ENCODE measurements around the gene OR3A3. TPM values are rescaled to one million over a fixed set of nuclear protein-coding genes. Genes with fewer than 3 reads are reported as not detected.
A peak's percentile ranks its signal among the peaks of the same experiment; 100 is the strongest.
"Not testable (repeated sequence)": the region's sequence is repeated elsewhere in the genome, so short reads cannot be mapped to it uniquely, and the experiment has no call there.

The OR3A3 gene
- total and polyA plus RNA-seq, 8 donors: not detected

- no peaks in the 10 kb centered on the region for H3K4me1 ChIP-seq
- intact Hi-C loops (cut with DNase I; ENCODE audit: low total_unique reads): no loop called here
- no peak overlapping the region for H3K4me3 ChIP-seq
- H3K27ac ChIP-seq: no peak overlapping the region
- DNase-seq: no peak
- peaks cover 0 to 39% (median 21%) of the 10 kb centered on the region in 3 donors for H3K27me3 ChIP-seq
- no peaks in the 10 kb centered on the region for H3K36me3 ChIP-seq
- TF ChIP-seq POLR2A (IDR thresholded peaks at IDR 0.05): no peak
- no peak for TF ChIP-seq EP300 (IDR thresholded peaks at IDR 0.05)
- TF ChIP-seq, protein P1, sequence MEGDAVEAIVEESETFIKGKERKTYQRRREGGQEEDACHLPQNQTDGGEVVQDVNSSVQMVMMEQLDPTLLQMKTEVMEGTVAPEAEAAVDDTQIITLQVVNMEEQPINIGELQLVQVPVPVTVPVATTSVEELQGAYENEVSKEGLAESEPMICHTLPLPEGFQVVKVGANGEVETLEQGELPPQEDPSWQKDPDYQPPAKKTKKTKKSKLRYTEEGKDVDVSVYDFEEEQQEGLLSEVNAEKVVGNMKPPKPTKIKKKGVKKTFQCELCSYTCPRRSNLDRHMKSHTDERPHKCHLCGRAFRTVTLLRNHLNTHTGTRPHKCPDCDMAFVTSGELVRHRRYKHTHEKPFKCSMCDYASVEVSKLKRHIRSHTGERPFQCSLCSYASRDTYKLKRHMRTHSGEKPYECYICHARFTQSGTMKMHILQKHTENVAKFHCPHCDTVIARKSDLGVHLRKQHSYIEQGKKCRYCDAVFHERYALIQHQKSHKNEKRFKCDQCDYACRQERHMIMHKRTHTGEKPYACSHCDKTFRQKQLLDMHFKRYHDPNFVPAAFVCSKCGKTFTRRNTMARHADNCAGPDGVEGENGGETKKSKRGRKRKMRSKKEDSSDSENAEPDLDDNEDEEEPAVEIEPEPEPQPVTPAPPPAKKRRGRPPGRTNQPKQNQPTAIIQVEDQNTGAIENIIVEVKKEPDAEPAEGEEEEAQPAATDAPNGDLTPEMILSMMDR (IDR thresholded peaks at IDR 0.05): no peak
- TF ChIP-seq POLR2AphosphoS5 (IDR thresholded peaks at IDR 0.05): no peak
- 68 to 72% (median 71%) methylated on average over 4 of the region's 4 CpGs for WGBS, 5 donors
- peaks cover 0 to 9% (median 4%) of the 10 kb centered on the region in 4 donors for H3K9me3 ChIP-seq
Observed at GRCh38 chr17:3389791-3390190, 21.4 kb upstream of the OR3A3 start.

DNA sequence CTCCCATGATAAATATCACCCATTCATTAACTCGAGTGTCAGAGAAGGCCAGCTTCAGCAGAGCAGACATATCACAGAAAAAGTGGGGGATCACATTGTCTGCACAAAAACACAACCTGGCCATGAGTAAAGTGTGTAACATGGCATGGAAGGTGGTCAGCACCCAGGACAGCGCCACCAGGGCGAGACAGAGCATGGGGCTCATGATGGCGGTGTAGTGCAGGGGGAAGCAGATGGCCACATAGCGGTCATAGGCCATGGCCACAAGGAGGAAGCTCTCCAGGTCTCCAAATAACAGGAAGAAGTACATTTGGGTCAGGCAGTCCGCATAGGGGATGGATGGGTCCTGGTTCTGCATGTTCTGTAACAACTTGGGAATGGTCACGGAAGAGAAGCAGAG, 13.4 kb upstream of the OR3A3 start:
- H3K36me3 ChIP-seq; H3K27ac ChIP-seq; H3K9me3 ChIP-seq; intact Hi-C loops (cut with DNase I; ENCODE audit: low total_unique reads); H3K4me3 ChIP-seq; H3K4me1 ChIP-seq: not testable (repeated sequence)
- H3K27me3 ChIP-seq: peaks cover 0 to 17% (median 0%) of the 10 kb centered on the region in 3 donors
- 42 to 49% (median 45%) methylated on average over 7 of the region's 7 CpGs for WGBS, 5 donors
- peak in 1 of 2 donors; percentile 8 for DNase-seq

GRCh38 chr17:3398310-3398709, 12.9 kb upstream of the OR3A3 start, which contains the start of gene OR1E1:
TSS of gene OR1E1 (minus strand) at chr17:3398410. CDS start at chr17:3398410, 0 bp downstream.
- Histone ChIP-seq H3K27ac (no peak within 1 kb of the TSS), H3K27me3 (peaks cover 0 to 17% (median 0%) of the 10 kb centered on the region in 3 donors), H3K9me3 (no peaks in the 10 kb centered on the region), H3K36me3 (no peaks in the 10 kb centered on the region), H3K4me1 (no peaks in the 10 kb centered on the region), H3K4me3 (no peak within 1 kb of the TSS)
- 73 to 91% (median 83%) methylated on average over 1 of the region's 1 CpG for WGBS, 5 donors
- intact Hi-C loops (cut with DNase I; ENCODE audit: low total_unique reads): no loop called here
- TF ChIP-seq POLR2A (IDR thresholded peaks at IDR 0.05) (no peak), POLR2AphosphoS5 (IDR thresholded peaks at IDR 0.05) (no peak), EP300 (IDR thresholded peaks at IDR 0.05) (no peak)
- TF ChIP-seq, protein P1 (IDR thresholded peaks at IDR 0.05): no peak
- no peak for DNase-seq

DNA sequence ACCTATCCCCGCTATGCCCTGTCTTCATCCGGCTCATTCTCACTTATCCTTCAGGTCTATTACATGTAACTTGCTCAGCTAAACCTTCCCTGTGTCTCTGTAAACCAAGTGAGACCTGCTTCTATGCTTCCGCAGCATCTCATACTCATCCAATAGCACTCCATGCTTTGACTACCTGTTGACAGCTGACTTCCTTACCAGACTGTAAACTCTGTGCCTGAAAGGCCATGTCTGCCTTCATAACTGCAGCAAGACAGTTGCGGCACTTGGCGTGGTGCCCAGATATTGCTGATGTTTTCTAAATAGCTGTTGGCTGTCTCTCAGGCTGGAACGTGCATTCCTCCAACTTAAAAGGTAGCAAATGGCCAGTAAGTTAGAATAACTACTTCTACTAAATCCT, 11.1 kb upstream of the OR3A3 start:
- H3K27ac ChIP-seq: no peak overlapping the region
- intact Hi-C loops (cut with DNase I; ENCODE audit: low total_unique reads): no loop called here
- peak in 1 of 2 donors; percentile 6 for DNase-seq
- H3K36me3 ChIP-seq: no peaks in the 10 kb centered on the region
- no peak for TF ChIP-seq POLR2A (IDR thresholded peaks at IDR 0.05)
- TF ChIP-seq, protein P1 (IDR thresholded peaks at IDR 0.05): no peak
- no peak for TF ChIP-seq EP300 (IDR thresholded peaks at IDR 0.05)
- no peak for TF ChIP-seq POLR2AphosphoS5 (IDR thresholded peaks at IDR 0.05)
- H3K9me3 ChIP-seq: peaks cover 0 to 1% (median 0%) of the 10 kb centered on the region in 4 donors
- WGBS, 5 donors: 58 to 69% (median 62%) methylated on average over 6 of the region's 6 CpGs
- peaks cover 0 to 10% (median 0%) of the 10 kb centered on the region in 3 donors for H3K27me3 ChIP-seq
- H3K4me1 ChIP-seq: no peaks in the 10 kb centered on the region
- H3K4me3 ChIP-seq: no peak overlapping the region

- WGBS, 5 donors: 58 to 65% (median 62%) methylated on average over 2 of the region's 2 CpGs
- peaks cover 0 to 14% (median 9%) of the 10 kb centered on the region in 4 donors for H3K9me3 ChIP-seq
Observed at GRCh38 chr17:3401786-3402185, 9.4 kb upstream of the OR3A3 start.

GRCh38 chr17:3403856-3404255, 7.3 kb upstream of the OR3A3 start:
- H3K9me3 ChIP-seq: peaks cover 0 to 30% (median 21%) of the 10 kb centered on the region in 4 donors
- 54 to 87% (median 69%) methylated on average over 1 of the region's 1 CpG for WGBS, 5 donors
- H3K4me1 ChIP-seq; intact Hi-C loops (cut with DNase I; ENCODE audit: low total_unique reads); DNase-seq; H3K27ac ChIP-seq; H3K4me3 ChIP-seq; H3K27me3 ChIP-seq; H3K36me3 ChIP-seq: not testable (repeated sequence)

More at GRCh38 chr17:3401786-3402185, 9.4 kb upstream of the OR3A3 start:
- H3K4me3 ChIP-seq: no peak overlapping the region
- intact Hi-C loops (cut with DNase I; ENCODE audit: low total_unique reads): no loop called here
- peaks cover 0 to under 1% (median 0%) of the 10 kb centered on the region in 3 donors for H3K27me3 ChIP-seq
- TF ChIP-seq POLR2AphosphoS5 (IDR thresholded peaks at IDR 0.05): no peak
- no peak for TF ChIP-seq POLR2A (IDR thresholded peaks at IDR 0.05)
- TF ChIP-seq EP300 (IDR thresholded peaks at IDR 0.05): no peak
- TF ChIP-seq, protein P1 (IDR thresholded peaks at IDR 0.05): no peak
- no peaks in the 10 kb centered on the region for H3K36me3 ChIP-seq
- H3K27ac ChIP-seq: no peak overlapping the region
- DNase-seq: no peak
- H3K4me1 ChIP-seq: no peaks in the 10 kb centered on the region

DNA sequence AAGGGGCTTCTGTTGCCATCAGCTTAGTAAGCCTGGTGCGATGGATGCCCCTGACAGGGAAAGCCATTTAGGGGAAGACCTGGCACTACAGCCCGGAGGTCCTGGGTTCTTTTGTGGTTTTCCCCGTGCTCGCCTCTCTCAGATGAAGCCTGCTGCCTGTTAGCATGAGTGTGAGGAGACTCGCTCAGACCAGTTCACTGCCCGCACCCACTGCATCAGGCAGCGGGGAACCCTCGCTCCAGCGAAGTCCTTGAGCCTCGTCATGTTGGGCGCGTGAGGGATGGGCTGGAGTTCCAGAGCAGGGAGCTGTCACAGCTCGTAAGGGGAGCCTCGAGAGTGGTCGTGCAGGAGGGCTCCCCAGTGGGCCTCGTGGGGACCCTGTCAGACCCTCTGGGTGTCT, 1.0 kb downstream of the OR3A3 start:
- H3K4me1 ChIP-seq; H3K4me3 ChIP-seq; DNase-seq; intact Hi-C loops (cut with DNase I; ENCODE audit: low total_unique reads); H3K36me3 ChIP-seq; H3K27me3 ChIP-seq; H3K27ac ChIP-seq: not testable (repeated sequence)
- 73 to 100% methylated on average over 1 to 4 of the region's 16 CpGs; no CpG with 5 or more reads in 3 of the 5 donors for WGBS, 5 donors
- peaks cover 0 to 17% (median 13%) of the 10 kb centered on the region in 4 donors for H3K9me3 ChIP-seq
